C4-2B (cell line): ENCODE data around the gene CEMIP.
"Not testable (repeated sequence)": the region's sequence is repeated elsewhere in the genome, so short reads cannot be mapped to it uniquely, and the experiment has no call there.

Experiments used
- H3K27ac ChIP-seq: fragments of 450-650 bp; 2 replicates; pipeline ENCODE4 v1.5.1; 2017
- ZFX ChIP-seq: fragments of 450-650 bp; IDR thresholded peaks from 2 replicates; pipeline ENCODE4 v1.6.1; 2017
- TF ChIP-seq, protein P1 (sequence below): fragments of 450-650 bp; conservative IDR thresholded peaks from 2 replicates; pipeline ENCODE4 v1.5.1; 2017; ENCODE audit warnings: mild to moderate bottlenecking

Gene CEMIP

GRCh38 chr15:80758130-80758745, 20.9 kb upstream of the CEMIP start:
- TF ChIP-seq, protein P1, sequence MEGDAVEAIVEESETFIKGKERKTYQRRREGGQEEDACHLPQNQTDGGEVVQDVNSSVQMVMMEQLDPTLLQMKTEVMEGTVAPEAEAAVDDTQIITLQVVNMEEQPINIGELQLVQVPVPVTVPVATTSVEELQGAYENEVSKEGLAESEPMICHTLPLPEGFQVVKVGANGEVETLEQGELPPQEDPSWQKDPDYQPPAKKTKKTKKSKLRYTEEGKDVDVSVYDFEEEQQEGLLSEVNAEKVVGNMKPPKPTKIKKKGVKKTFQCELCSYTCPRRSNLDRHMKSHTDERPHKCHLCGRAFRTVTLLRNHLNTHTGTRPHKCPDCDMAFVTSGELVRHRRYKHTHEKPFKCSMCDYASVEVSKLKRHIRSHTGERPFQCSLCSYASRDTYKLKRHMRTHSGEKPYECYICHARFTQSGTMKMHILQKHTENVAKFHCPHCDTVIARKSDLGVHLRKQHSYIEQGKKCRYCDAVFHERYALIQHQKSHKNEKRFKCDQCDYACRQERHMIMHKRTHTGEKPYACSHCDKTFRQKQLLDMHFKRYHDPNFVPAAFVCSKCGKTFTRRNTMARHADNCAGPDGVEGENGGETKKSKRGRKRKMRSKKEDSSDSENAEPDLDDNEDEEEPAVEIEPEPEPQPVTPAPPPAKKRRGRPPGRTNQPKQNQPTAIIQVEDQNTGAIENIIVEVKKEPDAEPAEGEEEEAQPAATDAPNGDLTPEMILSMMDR: no peak
- no peak for TF ChIP-seq ZFX
- no peak overlapping the region for H3K27ac ChIP-seq

DNA sequence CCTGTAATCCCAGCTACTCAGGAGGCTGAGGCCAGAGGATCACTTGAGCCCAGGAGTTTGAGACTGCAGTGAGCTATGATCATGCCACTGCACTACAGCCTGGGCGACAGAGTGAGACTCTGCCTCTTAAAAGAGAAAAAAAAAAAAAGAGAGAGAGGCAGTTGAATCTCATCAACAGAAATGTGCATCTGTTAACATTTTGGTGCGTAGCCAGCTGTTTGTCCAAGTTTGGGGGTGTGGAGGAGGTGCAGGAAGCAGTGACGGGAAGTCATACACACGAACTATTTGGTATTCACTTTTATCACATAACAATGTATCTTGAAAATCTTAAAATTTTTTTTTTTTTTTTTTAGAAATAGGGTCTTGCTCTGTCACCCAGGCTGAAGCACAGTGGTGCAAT, 18.2 kb upstream of the CEMIP start:
- TF ChIP-seq ZFX: no peak
- TF ChIP-seq, protein P1: no peak
- H3K27ac ChIP-seq: no peak overlapping the region

DNA sequence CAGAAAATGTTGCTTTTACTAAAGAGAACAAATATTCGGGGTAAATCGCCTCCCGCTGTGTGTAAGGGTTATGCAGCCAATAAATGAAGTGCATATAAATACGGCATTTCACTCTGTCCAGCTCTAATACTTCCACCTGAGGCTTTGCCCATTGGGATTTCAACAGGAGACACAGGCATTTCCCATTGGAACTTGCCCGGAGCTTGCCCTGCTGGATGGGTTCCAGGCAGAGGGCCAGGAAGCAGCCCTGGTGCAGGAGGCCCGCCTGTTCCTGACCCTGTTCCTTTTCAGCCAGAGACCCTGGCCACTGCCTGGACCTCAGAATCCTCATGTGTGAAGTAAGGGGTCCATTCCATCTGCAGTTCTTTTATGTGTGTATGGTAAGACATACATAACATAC, 17.4 kb upstream of the CEMIP start:
- no peak overlapping the region for H3K27ac ChIP-seq
- no peak for TF ChIP-seq ZFX
- TF ChIP-seq, protein P1: no peak

- H3K27ac ChIP-seq: not testable (repeated sequence)
Measured at GRCh38 chr15:80763235-80763634, 15.9 kb upstream of the CEMIP start.

- TF ChIP-seq ZFX: no peak
- TF ChIP-seq, protein P1: no peak
Measured at GRCh38 chr15:80764535-80764934, 14.6 kb upstream of the CEMIP start.

GRCh38 chr15:80766275-80766674, 12.9 kb upstream of the CEMIP start:
- H3K27ac ChIP-seq: no peak overlapping the region
- TF ChIP-seq ZFX: no peak
- TF ChIP-seq, protein P1: no peak

More at GRCh38 chr15:80764535-80764934, 14.6 kb upstream of the CEMIP start:
- H3K27ac ChIP-seq: no peak overlapping the region

- no peak for TF ChIP-seq ZFX
- TF ChIP-seq, protein P1: no peak
- H3K27ac ChIP-seq: no peak overlapping the region
Measured at GRCh38 chr15:80768158-80768557, 11.0 kb upstream of the CEMIP start.

- H3K27ac ChIP-seq: no peak overlapping the region
- TF ChIP-seq, protein P1: no peak
- no peak for TF ChIP-seq ZFX
Measured at GRCh38 chr15:80769153-80769828, 9.9 kb upstream of the CEMIP start.
